ENCODE data around the gene GRID1. TPM values are rescaled to one million over a fixed set of nuclear protein-coding genes. Genes with fewer than 3 reads are reported as not detected.
"Not testable (repeated sequence)": the region's sequence is repeated elsewhere in the genome, so short reads cannot be mapped to it uniquely, and the experiment has no call there.

Gene GRID1
- polyA plus RNA-seq, 1 experiment, result 0.49 TPM

- Histone ChIP-seq H3K36me3 (ENCODE audit: control insufficient read depth, insufficient read depth, low read length) (no peaks in the 10 kb centered on the region), H3K27me3 (ENCODE audit: control insufficient read depth, insufficient read depth, low read length) (no peaks in the 10 kb centered on the region), H3K4me3 (ENCODE audit: low read depth, low read length) (no peak overlapping the region)
- ChIA-PET CTCF (no interaction called here), POLR2A (no interaction called here)
- no peak for DNase-seq (ENCODE audit: low read depth)
- TF ChIP-seq, protein P1, sequence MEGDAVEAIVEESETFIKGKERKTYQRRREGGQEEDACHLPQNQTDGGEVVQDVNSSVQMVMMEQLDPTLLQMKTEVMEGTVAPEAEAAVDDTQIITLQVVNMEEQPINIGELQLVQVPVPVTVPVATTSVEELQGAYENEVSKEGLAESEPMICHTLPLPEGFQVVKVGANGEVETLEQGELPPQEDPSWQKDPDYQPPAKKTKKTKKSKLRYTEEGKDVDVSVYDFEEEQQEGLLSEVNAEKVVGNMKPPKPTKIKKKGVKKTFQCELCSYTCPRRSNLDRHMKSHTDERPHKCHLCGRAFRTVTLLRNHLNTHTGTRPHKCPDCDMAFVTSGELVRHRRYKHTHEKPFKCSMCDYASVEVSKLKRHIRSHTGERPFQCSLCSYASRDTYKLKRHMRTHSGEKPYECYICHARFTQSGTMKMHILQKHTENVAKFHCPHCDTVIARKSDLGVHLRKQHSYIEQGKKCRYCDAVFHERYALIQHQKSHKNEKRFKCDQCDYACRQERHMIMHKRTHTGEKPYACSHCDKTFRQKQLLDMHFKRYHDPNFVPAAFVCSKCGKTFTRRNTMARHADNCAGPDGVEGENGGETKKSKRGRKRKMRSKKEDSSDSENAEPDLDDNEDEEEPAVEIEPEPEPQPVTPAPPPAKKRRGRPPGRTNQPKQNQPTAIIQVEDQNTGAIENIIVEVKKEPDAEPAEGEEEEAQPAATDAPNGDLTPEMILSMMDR (IDR thresholded peaks at IDR 0.05; ENCODE audit: insufficient read depth, low read depth, low read length), result no peak
These were observed 432.0 kb downstream of the GRID1 start for GRCh38 chr10:85934586-85934985.

GRCh38 chr10:85929993-85930392 lies 436.6 kb downstream of the GRID1 start:
- H3K36me3 ChIP-seq (ENCODE audit: control insufficient read depth, insufficient read depth, low read length); H3K4me3 ChIP-seq (ENCODE audit: low read depth, low read length); H3K27me3 ChIP-seq (ENCODE audit: control insufficient read depth, insufficient read depth, low read length); CTCF ChIA-PET; DNase-seq (ENCODE audit: low read depth); POLR2A ChIA-PET: not testable (repeated sequence)

- ChIA-PET CTCF (no interaction called here), POLR2A (no interaction called here)
- Histone ChIP-seq H3K27me3 (ENCODE audit: control insufficient read depth, insufficient read depth, low read length) (no peaks in the 10 kb centered on the region), H3K36me3 (ENCODE audit: control insufficient read depth, insufficient read depth, low read length) (no peaks in the 10 kb centered on the region), H3K4me3 (ENCODE audit: low read depth, low read length) (no peak overlapping the region)
- DNase-seq (ENCODE audit: low read depth), result no peak
- TF ChIP-seq, protein P1 (IDR thresholded peaks at IDR 0.05; ENCODE audit: insufficient read depth, low read depth, low read length), result no peak
These were observed 438.5 kb downstream of the GRID1 start for GRCh38 chr10:85927952-85928665.

DNA sequence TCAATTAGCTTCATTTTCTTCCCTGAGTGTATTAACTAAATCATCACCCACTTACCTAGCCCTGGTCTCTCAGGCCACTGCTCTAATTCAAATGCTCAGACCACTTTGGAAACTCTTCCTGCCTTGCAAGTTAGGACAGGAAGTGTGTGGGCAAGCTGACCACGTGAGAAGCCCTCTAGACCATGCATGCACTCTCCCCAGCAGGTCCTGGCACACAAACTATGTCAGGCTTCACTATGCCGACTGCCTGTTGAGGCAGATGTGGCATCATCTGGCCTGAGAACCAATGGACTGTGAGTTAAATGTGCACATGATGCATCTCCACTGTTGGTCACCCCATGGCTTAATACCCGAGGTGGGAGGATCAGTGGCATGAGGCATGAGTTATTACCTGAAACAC lies 439.6 kb downstream of the GRID1 start:
- Histone ChIP-seq H3K36me3 (ENCODE audit: control insufficient read depth, insufficient read depth, low read length) (no peaks in the 10 kb centered on the region), H3K4me3 (ENCODE audit: low read depth, low read length) (no peak overlapping the region), H3K27me3 (ENCODE audit: control insufficient read depth, insufficient read depth, low read length) (no peaks in the 10 kb centered on the region)
- TF ChIP-seq, protein P1 (IDR thresholded peaks at IDR 0.05; ENCODE audit: insufficient read depth, low read depth, low read length), result no peak
- no peak for DNase-seq (ENCODE audit: low read depth)
- ChIA-PET POLR2A (no interaction called here), CTCF (no interaction called here)

GRCh38 chr10:85926136-85926535 lies 440.5 kb downstream of the GRID1 start:
- TF ChIP-seq, protein P1 (IDR thresholded peaks at IDR 0.05; ENCODE audit: insufficient read depth, low read depth, low read length), result no peak
- no peaks in the 10 kb centered on the region for H3K36me3 ChIP-seq (ENCODE audit: control insufficient read depth, insufficient read depth, low read length)
- H3K27me3 ChIP-seq (ENCODE audit: control insufficient read depth, insufficient read depth, low read length), result no peaks in the 10 kb centered on the region
- CTCF ChIA-PET, result interaction anchor here (1.0 kb wide), 1 partner anchor 71 kb away, joined by 3 read pairs; no protein-coding TSS in a partner anchor
- POLR2A ChIA-PET, result no interaction called here
- no peak overlapping the region for H3K4me3 ChIP-seq (ENCODE audit: low read depth, low read length)
- DNase-seq (ENCODE audit: low read depth), result no peak
